ENCODE results near the gene ONECUT3. TPM values are rescaled to one million over a fixed set of nuclear protein-coding genes. Genes with fewer than 3 reads are reported as not detected.

ONECUT3 gene
- polyA plus RNA-seq, 1 donor (not counting 4 experiments of a cell fraction or from before 2014, with no cell fraction given) = 0.01 TPM

DNA sequence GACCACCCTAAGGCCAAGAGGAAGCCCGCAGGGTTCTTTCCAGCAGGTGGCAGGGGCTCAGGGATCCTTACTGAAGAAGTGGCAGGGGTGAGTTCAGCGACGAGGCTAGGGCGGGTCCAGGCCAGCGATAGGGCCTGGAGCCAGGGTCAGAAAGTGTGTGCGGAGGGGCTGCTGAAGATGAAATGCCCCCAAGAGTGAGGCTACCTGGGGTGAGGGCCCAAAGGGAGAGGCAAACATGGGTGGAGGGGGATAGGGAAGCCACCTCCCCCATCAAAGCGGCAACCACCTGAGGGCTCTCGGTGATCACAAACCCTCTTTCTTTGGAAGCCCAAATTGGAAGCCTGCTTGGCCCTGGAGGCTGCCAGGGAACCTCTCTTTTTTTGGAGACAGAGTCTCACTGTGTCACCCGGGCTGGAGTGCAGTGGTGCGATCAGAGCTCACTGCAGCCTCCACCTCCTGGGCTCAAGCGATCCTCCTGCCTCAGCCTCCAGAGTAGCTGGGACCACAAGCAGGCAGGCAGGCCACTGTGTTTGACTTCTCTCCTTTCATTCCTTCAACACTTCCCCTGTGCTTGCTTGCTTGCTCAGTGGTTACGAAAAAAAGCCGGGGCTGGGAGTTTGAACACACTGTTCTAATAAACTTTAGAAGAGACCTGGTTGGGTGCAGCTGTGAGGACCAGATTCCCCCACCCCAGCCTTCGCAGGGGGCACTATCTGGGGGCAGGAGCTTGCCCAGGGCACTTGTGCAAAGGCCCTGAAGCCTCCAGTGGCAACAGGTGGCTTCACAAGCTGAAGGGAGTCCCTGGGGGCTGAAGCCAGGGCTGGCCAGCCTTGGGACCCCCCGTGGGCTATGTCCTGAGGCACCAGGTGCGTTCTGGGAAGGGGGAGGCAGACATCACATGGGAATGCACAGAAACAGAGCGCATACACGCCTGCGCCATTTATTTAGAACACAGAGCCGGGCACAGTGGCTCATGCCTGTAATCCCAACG lies 60.2 kb downstream of the ONECUT3 start:
- Histone ChIP-seq H3K79me2 (ENCODE audit: control insufficient read depth, insufficient read depth, low read length) (no peaks in the 10 kb centered on the region), H2AFZ (ENCODE audit: control insufficient read depth, low read length) (no peak overlapping the region), H3K27ac (ENCODE audit: control insufficient read depth, insufficient read depth, low read length) (no peak overlapping the region), H4K20me1 (ENCODE audit: control insufficient read depth, extremely low read depth, insufficient read depth, low read length) (no peaks in the 10 kb centered on the region), H3K4me3 (ENCODE audit: control insufficient read depth in 2 of 3, extremely low read depth in 1 of 3, insufficient read depth in 2 of 3, low read depth in 1 of 3, low read length in 3 of 3) (peak overlapping the region; percentile 46 to 77 (median 76)), H3K4me1 (ENCODE audit: control insufficient read depth, extremely low read depth, insufficient read depth, low read length) (peaks cover 11% of the 10 kb centered on the region), H3K9me3 (ENCODE audit: control insufficient read depth, low read depth, low read length) (no peaks in the 10 kb centered on the region), H3K27me3 (ENCODE audit: control insufficient read depth, extremely low read depth, insufficient read depth, low read length) (no peaks in the 10 kb centered on the region), H3K36me3 (ENCODE audit: control insufficient read depth in 2 of 2, extremely low read depth in 1 of 2, insufficient read depth in 2 of 2, low read length in 2 of 2) (peaks cover 15 to 17% of the 10 kb centered on the region in 2 experiments), H3K9ac (ENCODE audit: control insufficient read depth, extremely low read depth, insufficient read depth, low read length) (peak overlapping the region; percentile 50), H3K4me2 (ENCODE audit: control insufficient read depth, extremely low read depth, insufficient read depth, low read depth, low read length) (peak overlapping the region; percentile 95), H3K9me1 (ENCODE audit: control insufficient read depth, extremely low read depth, insufficient read depth, low read length) (no peaks in the 10 kb centered on the region)
- no peak for FAIRE-seq
- no peak for TF ChIP-seq EZH2 (IDR thresholded peaks at IDR 0.05; ENCODE audit: low read length)
- TF ChIP-seq, protein P1, sequence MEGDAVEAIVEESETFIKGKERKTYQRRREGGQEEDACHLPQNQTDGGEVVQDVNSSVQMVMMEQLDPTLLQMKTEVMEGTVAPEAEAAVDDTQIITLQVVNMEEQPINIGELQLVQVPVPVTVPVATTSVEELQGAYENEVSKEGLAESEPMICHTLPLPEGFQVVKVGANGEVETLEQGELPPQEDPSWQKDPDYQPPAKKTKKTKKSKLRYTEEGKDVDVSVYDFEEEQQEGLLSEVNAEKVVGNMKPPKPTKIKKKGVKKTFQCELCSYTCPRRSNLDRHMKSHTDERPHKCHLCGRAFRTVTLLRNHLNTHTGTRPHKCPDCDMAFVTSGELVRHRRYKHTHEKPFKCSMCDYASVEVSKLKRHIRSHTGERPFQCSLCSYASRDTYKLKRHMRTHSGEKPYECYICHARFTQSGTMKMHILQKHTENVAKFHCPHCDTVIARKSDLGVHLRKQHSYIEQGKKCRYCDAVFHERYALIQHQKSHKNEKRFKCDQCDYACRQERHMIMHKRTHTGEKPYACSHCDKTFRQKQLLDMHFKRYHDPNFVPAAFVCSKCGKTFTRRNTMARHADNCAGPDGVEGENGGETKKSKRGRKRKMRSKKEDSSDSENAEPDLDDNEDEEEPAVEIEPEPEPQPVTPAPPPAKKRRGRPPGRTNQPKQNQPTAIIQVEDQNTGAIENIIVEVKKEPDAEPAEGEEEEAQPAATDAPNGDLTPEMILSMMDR (optimal IDR thresholded peaks at IDR 0.05 in 1 of 3, IDR thresholded peaks at IDR 0.05 in 1 of 3, conservative IDR thresholded peaks at IDR 0.05 in 1 of 3; ENCODE audit: extremely low read depth in 1 of 3, insufficient read depth in 2 of 3, low read length in 3 of 3) = peak in 1 of 3 experiments; percentile 3
- dilution Hi-C loops (cut with MboI; ENCODE audit: extremely low pct_ligation_motif_present, low sequenced_read_pairs) = no loop called here
- DNase-seq (ENCODE audit: low read depth, low spot score) = no peak

DNA sequence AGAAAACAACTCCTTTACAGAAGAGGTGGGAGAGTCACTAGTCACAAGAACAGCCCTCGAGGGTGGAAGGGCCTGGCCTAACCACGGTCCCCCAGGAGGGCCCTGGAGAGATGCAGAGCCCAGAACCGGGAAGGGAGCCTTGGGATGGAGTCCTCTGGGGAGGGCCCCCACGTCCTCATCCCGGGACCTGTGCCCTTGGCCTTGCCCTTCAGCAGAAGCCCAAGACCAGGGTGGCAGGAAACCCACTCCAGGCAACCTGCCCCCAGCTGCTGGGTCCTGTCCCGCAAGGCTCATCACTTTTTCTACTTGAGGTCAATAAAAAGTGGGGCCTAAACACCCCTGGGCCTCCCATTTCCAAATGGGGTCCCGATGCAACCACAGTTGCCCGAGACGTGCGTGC lies 61.1 kb downstream of the ONECUT3 start:
- Histone ChIP-seq H3K79me2 (ENCODE audit: control insufficient read depth, insufficient read depth, low read length) (no peaks in the 10 kb centered on the region), H3K9ac (ENCODE audit: control insufficient read depth, extremely low read depth, insufficient read depth, low read length) (no peak overlapping the region), H3K4me2 (ENCODE audit: control insufficient read depth, extremely low read depth, insufficient read depth, low read depth, low read length) (no peak overlapping the region), H4K20me1 (ENCODE audit: control insufficient read depth, extremely low read depth, insufficient read depth, low read length) (no peaks in the 10 kb centered on the region), H3K36me3 (ENCODE audit: control insufficient read depth in 2 of 2, extremely low read depth in 1 of 2, insufficient read depth in 2 of 2, low read length in 2 of 2) (peaks cover 17% of the 10 kb centered on the region in 2 experiments), H3K27ac (ENCODE audit: control insufficient read depth, insufficient read depth, low read length) (no peak overlapping the region), H3K4me3 (ENCODE audit: control insufficient read depth in 2 of 3, extremely low read depth in 1 of 3, insufficient read depth in 2 of 3, low read depth in 1 of 3, low read length in 3 of 3) (no peak overlapping the region), H2AFZ (ENCODE audit: control insufficient read depth, low read length) (no peak overlapping the region), H3K9me3 (ENCODE audit: control insufficient read depth, low read depth, low read length) (no peaks in the 10 kb centered on the region), H3K27me3 (ENCODE audit: control insufficient read depth, extremely low read depth, insufficient read depth, low read length) (no peaks in the 10 kb centered on the region), H3K4me1 (ENCODE audit: control insufficient read depth, extremely low read depth, insufficient read depth, low read length) (peaks cover 11% of the 10 kb centered on the region), H3K9me1 (ENCODE audit: control insufficient read depth, extremely low read depth, insufficient read depth, low read length) (no peaks in the 10 kb centered on the region)
- TF ChIP-seq EZH2 (IDR thresholded peaks at IDR 0.05; ENCODE audit: low read length) = no peak
- TF ChIP-seq, protein P1 (optimal IDR thresholded peaks at IDR 0.05 in 1 of 3, IDR thresholded peaks at IDR 0.05 in 1 of 3, conservative IDR thresholded peaks at IDR 0.05 in 1 of 3; ENCODE audit: extremely low read depth in 1 of 3, insufficient read depth in 2 of 3, low read length in 3 of 3) = no peak
- no peak for DNase-seq (ENCODE audit: low read depth, low spot score)
- FAIRE-seq = no peak
- dilution Hi-C loops (cut with MboI; ENCODE audit: extremely low pct_ligation_motif_present, low sequenced_read_pairs) = no loop called here

Data from keratinocyte (primary cell).